ENCODE data around the gene DENR.
"Not testable (repeated sequence)": the region's sequence is repeated elsewhere in the genome, so short reads cannot be mapped to it uniquely, and the experiment has no call there.

GRCh38 chr12:122709287-122709686 is 43.3 kb upstream of the DENR start:
- not testable (repeated sequence) for TF ChIP-seq EZH2 (IDR thresholded peaks at IDR 0.05; ENCODE audit: insufficient read depth, poor library complexity, severe bottlenecking); EZH2phosphoT487 (IDR thresholded peaks at IDR 0.05; ENCODE audit: insufficient read depth, low read depth)

Measured in GM23248 (cell line).